HG03135 (cell line): ENCODE measurements around the gene SPN.
"Not testable (repeated sequence)": the region's sequence is repeated elsewhere in the genome, so short reads cannot be mapped to it uniquely, and the experiment has no call there.

ENCODE experiments used
- ATAC-seq: cut with Tn5 transposase; IDR thresholded peaks from one replicate; pipeline ENCODE4 v1.9.1; 2021; ENCODE audit warnings: mild to moderate bottlenecking, moderate library complexity; ENCODE audit not compliant: unreplicated experiment

Gene SPN

DNA sequence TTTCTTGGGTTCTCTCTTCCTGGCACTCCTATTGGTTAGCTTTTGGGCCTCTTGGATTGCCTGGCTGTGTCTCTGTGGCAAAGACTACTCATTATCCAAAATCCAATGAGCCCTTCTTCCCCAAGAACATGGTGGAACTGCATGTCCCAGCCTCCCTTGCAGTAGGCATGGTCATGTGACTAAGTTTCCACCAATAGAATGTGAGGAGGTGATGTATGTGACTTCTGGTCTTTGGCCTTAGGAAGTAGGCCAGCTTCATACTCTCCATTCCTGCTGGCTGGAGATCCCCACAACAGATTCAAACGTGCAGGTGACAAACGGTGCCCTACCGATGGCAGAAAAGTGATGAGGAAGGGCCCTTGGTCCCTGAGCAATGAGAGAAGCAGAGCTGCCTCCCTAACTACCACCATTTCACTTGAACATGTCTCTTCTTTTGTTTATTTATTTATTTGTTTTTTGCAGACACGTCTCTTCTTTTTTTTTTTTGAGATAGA is 17.3 kb upstream of the SPN start:
- ATAC-seq, result no peak

DNA sequence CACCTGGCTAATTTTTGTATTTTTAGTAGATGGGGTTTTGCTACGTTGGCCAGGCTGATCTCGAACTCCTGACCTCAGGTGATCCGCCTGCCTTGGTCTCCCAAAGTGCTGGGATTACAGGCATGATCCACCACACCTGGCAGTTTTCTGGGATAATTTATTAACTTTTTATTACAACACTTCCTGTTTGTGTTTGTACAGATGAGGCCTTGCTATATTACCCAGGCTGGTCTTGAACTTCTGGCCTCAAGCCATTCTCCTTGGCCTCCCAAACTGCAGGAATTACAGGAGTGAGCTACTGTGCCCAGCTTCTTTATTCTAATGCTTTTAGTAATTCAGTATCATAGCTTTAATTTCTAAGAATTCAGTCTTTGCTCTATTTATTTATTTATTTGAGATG is 16.1 kb upstream of the SPN start:
- no peak for ATAC-seq

DNA sequence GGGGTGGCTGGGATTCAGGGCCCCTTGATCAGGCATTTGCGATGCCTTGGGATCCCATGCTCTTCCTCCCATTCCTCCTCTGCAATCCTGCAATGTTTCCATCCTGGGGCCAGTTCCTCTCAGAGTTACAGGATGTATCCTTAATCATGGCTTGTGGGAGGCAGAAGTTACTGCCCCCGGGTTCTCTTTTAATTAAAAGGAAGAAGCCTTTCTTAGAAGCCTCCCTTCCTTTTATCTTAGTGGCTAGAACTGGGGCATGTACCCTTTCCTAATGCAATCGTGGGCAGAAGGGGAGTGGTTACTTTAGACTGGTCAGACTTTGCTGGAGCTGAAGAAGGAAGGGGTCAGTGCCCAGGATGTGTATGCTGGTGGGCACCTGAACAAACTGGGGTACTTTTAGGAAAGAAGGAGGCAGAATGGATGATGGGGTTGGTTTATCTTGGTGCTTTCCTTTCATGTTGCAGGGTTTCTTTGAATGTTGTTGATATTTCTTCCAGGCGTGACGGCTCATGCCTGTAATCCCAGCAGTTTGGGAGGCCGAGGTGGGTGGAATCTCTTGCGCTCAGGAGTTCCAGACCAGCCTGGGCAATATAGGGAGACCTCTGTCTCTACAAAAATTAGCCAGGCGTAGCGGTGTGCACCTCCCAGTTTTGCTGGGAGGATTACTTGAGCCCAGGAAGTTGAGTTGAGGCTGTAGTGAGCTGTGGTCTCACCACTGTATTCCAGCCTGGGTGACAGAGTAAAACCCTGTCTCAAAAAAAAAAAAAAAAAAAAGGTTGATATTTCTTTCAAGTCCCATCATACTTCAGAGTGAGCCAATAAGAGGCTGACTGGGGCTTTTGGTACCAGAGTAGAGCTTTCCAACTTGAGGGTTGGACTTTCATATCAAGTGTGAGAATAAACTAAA is 13.2 kb upstream of the SPN start:
- no peak for ATAC-seq

DNA sequence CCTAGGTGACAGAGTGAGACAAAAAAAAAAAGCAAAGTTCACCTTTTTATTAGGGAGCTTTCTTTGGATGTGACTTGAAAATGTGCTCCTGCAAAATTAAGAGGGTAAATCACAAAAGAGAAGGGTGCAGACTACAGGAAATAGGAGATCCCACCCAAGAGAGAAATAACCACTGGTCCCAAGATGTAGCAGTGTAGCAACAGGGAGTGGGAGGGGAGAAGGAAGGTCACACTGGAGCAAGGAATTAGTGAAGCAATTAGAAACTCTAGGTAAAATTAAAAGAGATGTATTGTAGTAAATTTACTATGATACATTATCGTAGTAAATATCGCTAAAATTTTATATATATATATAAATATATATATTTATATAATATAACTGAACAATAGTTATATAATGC is 12.3 kb upstream of the SPN start:
- ATAC-seq, result no peak

DNA sequence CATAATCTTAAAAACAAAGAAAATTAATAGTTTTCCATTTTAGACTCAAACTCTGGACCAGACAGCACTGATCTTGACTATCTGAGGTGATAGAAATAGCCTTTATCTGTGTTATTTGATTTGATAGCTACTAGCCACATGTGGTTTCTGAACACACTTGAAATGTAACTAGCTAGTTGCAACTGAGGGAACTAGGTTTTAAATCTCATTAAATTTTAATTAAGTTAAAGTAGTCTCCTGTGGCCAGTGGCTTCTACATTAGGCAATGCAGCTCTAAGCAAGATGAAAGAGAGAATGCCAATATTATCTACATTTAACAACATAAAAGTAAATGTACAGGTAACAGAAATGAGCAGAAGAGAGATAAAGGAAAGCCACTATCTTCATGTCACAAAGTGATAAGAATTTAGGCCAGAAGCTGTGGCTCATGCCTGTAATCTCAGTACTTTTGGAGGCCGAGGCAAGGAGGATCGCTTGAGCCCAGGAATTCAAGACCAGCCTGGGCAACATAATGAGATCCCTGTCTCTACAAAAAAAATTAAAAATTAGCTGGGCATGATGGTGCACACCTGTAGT is 11.2 kb upstream of the SPN start:
- ATAC-seq, result no peak

DNA sequence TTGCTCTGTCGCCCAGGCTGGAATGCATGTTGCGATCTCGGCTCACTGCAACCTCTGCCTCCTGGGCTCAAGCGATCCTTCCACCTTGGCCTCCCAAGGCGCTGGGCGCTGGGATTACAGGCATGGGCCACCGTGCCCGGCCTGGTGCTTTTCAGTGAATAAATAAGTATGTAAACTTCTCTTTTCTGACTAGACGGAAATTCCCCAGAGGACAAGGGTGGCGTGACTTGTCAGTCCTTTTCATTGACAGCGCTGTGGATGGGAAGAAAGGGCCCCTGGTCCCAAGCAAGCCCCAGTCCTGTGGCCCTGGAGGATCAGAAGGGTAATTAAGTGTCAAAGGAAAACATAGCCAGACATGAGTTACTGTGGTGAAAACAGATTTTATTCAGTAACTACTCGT is 9.6 kb upstream of the SPN start:
- no peak for ATAC-seq

DNA sequence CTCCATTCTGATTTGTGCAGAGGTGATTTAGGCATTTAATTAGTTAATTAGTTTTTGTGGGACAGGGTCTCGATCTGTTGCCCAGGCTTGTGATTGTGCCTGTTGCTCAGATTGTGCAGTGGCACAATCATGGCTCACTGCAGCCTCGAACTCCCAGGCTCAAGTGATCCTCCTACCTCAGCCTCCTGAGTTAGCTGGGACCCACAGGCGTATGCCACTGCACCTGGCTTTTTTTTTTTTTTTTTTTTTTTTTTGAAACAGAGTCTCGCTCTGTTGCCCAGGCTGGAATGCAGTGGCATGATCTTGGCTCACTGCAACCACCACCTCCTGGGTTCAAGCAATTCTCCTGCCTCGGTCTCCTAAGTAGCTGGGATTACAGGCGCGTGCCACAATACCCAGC is 9.2 kb upstream of the SPN start:
- not testable (repeated sequence) for ATAC-seq

DNA sequence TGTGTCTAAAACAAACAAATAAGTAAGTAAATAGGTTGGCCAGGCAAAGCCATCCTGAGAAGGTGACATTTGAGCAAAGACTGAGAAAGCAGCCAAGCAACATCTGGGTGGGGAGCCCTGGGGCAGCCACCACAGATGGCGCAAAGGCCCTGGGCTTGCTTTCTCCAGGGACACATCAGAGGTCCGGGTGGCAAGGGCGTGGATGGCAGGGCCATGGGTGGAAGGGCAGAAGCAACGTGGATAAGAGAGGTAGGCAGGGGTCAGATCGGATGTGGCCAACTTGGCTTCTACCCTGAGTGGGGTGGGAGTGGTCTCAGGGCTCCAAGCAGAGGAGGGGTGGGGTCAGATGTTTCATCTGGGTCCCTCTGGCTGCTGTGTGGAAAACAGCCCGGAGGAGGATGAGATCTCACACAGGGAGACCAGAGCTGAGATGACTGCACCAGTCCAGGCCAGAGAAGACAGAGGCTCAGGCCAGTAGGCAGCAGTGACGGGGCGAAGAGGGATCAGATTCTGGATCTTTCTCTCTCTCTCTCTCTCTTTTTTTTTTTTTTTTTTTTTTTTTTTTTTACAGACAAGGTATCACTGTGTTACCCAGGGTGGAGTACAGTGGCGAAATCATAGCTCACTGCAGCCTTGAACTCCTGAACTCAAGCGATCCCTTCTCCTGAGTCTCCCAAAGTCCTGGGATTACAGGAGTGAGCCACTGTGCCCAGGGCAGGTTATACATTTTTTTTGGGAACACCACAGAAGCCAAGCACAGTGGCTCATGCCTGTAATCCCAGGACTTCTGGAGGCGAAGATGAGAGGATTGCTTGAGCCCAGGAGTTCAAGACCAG is 6.1 kb upstream of the SPN start:
- no peak for ATAC-seq

DNA sequence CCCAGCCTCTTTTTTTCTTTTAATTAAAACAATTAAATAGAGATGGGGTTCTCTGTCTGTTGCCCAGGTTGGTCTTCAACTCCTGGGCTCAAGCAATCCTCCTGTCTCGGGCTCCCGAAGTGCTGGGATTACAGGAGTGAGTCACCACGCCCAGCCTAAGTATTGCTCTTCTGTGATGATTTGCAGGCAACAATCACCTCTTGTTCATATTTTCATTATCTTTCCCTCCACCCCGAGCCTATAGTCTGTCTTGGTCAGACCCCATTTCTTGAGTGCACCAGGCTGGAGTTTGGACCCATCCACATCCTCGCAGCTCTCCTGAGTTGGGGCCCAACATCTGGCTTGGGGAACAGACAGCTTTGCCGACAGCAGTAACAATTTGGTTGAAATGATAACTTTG is 4.3 kb upstream of the SPN start:
- no peak for ATAC-seq

DNA sequence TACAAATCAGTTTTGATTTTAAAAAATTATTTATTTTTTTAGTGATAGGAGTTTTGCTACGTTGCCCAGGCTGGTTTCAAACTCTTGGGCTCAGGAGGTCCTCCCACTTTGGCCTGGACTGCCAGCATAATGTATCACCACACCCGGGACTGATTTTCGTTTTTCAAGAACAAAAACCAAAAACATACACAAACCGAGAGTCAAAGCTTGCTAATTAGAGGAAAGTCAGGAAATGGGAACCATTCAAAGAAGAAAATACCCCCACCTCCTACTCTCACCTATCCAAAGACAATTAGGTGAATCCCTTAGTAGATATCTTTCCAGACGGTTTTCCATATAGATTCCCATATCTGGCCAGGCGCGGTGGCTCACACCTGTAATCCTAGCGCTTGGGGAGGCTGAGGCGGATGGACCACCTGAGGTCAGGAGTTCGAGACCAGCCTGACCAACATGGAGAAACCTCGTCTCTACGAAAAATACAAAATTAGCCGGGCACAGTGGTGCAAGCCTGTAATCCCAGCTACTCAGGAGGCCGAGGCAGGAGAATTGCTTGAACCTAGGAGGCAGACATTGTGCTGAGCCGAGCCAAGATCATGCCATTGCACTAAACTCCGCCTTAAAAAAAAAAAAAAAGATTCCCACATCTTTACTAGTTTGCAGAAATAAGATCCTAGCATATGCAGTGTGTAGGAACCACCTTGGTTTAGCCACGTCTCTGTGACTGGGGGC is 883 bp upstream of the SPN start:
- ATAC-seq, result no peak

DNA sequence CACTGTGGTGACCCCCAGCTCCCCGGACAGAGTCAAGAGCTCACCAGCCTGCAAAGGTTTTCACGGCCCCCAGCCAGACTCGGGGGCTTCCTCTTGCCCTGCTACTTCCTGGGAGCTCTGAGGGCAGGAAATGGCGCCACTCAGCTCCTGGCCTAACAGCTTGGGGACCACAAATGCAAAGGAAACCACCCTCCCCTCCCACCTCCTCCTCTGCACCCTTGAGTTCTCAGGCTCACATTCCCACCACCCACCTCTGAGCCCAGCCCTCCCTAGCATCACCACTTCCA is 375 bp upstream of the SPN start:
- no peak for ATAC-seq

DNA sequence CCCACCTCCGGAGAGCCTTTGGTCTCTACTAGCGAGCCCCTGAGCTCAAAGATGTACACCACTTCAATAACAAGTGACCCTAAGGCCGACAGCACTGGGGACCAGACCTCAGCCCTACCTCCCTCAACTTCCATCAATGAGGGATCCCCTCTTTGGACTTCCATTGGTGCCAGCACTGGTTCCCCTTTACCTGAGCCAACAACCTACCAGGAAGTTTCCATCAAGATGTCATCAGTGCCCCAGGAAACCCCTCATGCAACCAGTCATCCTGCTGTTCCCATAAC is 702 bp downstream of the SPN start:
- ATAC-seq, result no peak

DNA sequence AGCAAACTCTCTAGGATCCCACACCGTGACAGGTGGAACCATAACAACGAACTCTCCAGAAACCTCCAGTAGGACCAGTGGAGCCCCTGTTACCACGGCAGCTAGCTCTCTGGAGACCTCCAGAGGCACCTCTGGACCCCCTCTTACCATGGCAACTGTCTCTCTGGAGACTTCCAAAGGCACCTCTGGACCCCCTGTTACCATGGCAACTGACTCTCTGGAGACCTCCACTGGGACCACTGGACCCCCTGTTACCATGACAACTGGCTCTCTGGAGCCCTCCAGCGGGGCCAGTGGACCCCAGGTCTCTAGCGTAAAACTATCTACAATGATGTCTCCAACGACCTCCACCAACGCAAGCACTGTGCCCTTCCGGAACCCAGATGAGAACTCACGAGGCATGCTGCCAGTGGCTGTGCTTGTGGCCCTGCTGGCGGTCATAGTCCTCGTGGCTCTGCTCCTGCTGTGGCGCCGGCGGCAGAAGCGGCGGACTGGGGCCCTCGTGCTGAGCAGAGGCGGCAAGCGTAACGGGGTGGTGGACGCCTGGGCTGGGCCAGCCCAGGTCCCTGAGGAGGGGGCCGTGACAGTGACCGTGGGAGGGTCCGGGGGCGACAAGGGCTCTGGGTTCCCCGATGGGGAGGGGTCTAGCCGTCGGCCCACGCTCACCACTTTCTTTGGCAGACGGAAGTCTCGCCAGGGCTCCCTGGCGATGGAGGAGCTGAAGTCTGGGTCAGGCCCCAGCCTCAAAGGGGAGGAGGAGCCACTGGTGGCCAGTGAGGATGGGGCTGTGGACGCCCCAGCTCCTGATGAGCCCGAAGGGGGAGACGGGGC is 1.3 kb downstream of the SPN start:
- ATAC-seq, result no peak

DNA sequence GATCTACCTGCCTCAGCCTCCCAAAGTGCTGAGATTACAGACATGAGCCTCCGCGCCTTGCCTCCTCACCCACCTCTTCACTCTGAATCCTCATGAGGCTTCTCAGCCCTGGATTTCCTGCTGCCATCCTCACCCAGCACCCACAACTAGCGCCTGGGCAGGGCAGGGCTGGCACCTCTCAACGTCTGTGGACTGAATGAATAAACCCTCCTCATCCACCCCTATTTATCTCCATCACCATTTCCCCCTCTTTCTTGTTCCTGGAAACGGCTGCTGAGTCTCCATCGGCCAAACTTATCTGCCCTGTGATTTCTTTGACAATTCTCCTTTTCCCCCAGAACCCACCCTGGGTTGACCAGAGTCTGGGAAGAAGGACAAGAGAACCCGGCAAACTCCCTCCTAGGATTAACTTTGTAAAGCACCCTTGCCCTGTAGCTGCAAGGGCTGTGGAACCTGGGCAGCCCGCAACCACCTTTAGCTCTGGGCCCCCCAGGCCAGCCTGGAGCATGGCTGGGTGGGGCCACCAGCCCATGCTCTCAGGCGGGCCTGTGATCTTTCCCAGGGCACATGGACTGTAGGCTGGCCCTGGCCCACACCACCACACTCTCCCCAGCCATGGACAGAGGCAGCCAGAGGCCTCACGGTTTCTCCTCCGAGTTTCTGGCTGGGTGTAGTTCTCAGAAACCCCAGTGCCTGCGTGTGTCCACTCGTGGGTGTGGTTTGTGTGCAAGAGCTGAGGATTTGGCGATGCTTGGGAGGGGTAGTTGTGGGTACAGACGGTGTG is 2.4 kb downstream of the SPN start:
- ATAC-seq, result no peak

DNA sequence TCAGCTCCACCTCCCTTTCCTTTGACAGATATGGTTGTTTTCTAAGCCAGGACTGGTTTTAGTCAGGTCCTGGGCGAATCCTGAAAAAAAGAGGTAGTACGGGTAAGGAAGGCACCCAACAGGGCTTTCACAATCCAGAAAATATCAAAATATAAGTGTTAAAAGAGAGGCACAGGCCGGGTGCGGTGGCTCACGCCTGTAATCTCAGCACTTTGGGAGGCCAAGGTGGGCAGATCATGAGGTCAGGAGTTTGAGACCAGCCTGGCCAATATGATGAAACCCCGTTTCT is 4.2 kb downstream of the SPN start:
- ATAC-seq, result not testable (repeated sequence)

DNA sequence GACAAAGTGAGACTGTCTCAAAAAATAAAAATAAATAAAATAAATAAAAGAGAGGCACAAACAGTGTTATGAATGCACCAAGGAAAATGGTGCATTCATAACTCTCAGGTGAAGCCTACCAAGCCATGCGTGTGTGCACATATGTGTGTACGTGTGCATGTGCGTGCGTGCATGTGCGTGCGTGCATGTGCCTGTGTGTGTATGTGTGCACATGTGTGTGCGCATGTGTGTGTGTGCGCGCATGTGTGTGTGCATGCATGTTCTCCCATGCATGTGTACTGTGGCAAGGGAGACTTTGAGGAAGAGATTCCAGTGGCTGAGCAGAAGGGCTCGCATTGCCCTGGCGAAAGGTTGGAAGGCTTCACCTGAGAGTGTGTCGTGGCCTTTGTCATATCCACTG is 4.7 kb downstream of the SPN start:
- ATAC-seq, result no peak

DNA sequence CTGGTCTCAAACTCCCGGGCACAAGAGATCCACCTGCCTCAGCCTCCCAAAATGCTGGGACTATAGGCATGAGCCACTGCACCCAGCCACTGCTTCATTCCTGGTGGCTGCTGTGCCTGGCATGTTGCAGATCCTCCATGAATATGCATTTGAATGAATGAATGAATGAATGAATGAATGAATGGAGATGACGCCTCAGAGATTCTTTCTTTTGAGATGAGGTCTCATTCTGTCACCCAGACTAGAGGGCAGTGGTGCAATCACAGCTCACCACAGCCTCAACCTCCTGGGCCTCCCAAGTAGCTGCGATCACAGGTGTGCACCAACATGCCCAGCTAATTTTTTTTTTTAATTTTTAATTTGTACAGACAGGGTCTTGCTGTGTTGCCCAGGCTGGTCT is 5.2 kb downstream of the SPN start:
- no peak for ATAC-seq

DNA sequence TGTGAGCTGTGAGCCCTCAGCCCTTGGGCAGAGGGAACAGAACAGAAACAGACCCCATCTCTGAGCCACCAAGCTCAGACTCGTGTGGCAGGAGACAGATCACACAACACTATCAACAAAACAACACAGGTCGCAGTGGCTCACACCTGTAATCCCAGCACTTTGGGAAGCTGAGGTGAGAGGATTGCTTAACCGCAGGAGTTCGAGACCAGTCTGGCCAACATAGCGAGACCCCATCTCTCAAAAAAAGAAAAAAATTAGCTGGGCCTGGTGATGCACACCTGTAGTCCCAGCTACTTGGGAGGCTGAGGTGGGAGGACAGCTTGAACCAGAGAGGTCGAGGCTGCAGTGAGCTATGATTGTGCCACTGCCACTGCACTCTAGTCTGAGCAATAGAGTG is 10.5 kb downstream of the SPN start:
- no peak for ATAC-seq

DNA sequence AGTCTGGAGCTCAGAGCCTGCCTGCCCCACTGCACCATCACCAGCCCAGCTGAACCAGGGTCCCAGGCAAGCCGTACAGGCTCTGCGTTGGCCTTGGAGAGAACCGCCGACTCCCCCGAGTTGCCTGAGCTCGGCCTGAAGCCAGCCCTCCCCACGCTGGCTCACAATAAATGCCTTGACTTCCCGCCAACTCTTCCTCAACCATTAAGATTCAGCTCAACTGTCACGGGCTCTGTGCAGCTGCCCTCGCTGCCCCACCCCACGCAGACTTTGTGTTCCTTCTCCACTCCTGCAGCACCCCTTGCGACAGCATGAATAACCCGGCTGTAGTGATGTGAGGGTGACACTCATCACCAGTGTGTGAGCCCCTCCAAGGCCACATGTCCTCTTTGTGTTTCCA is 11.1 kb downstream of the SPN start:
- no peak for ATAC-seq
